Erythroblast (primary cell): Measurements from ENCODE around the gene ZNF8.

ENCODE experiments used
- GATA1 ChIP-seq: IDR thresholded peaks from 2 replicates; pipeline ENCODE4 v1.6.1; 2011; ENCODE audit warnings: low read depth, mild to moderate bottlenecking, control low read depth, low read length, moderate library complexity
- POLR2A ChIP-seq: IDR thresholded peaks from 2 replicates; pipeline ENCODE4 v1.6.1; 2011; ENCODE audit warnings: mild to moderate bottlenecking, low read length

DNA sequence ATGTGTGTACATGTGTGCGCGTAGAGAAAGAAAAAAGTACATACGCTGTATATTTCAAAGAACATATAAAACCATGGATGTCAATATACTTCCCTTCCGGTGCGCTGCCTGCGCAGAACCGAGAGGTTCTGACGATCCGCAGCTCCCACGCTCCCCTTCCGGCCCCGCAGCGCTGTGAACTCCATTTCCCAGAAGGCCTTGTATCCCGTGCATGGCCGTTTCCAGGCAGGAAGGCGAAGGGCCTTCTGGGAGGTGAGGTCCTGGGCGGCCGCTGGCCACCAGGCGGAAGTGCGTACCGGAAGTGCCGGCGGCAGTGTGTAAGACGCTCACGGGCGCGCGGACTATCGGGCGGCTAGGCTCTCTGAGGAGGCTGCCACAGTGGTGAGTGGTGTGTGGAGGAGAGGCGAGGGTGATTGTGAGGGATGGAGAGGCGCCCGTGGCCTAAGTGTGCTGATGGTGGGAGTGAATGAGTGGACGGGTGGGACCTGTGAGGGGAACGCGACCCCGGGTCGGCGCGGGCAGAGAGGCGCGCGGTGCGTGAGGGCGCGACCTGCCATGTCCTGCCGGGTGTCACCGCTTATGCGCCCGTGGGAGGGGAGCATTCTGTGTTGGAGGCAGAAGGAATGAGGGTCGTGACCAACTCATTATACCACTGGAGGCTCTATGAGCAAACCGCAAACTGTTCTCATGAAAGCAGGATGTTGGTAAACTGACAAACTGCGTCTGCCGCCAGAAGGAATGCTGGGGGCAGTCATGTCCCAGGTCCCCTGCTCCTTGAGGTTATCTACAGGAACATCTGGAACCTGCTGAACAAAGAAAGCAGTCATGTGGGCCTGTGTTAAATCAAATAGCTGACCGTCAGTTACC, 26.5 kb downstream of the ZNF8 start, which contains the start of gene ERVK3-1:
- TF ChIP-seq POLR2A (peak; percentile 96), GATA1 (no peak)
